ENCODE results near the gene ORC5. TPM values are rescaled to one million over a fixed set of nuclear protein-coding genes. Genes with fewer than 3 reads are reported as not detected.
A peak's percentile ranks its signal among the peaks of the same experiment; 100 is the strongest.

The ORC5 gene
- polyA plus RNA-seq, 2 of the 4 experiments (the other 2 are of a cell fraction) = 17.8 to 28.4 TPM

DNA sequence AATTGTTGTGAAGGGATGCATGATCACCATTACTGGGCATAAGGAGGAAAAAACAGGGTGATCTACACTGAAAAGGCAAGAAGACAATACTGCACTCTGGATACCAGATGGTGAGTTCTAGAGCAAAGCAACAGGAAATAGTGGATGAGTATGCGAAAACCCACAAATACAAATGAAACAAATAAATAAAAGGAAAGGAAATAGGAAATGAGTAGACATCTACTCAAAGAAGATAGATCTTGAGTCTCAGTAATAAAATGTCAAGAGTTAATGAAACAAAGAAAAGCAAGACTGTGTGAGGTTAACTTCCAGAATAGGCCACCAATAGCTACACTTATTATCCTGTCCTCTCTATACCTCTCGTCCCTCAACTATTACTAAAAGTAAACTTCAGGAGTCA lies 11.7 kb downstream of the ORC5 start:
- no peak overlapping the region for H3K27ac ChIP-seq

DNA sequence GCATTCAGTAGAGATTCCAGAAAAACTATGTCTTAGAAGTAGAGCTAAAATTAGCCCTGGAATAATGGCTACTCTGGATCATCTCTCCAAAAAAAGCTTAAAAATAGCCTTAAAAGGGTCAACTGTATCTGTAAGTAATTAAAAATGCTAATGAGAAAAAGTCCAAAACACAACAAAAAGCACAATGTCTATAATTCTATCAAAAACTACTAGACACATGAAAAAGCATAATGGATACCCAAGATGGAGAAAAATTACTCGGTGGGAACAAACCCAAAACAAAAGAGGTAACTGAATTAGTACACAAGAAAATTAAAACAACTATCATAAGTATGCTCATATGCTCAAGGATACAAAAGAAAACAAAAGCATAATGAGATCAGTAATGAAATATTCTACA lies 15.4 kb downstream of the ORC5 start:
- H3K4me1 ChIP-seq = no peaks in the 10 kb centered on the region
- TF ChIP-seq CHD4 (IDR thresholded peaks at IDR 0.05; ENCODE audit: borderline replicate concordance) (no peak), TFCP2L1 (CRISPR knock-in tag; IDR thresholded peaks at IDR 0.05) (no peak), EHF (CRISPR knock-in tag; IDR thresholded peaks at IDR 0.05) (no peak), NPAS2 (CRISPR knock-in tag; IDR thresholded peaks at IDR 0.05; ENCODE audit: borderline replicate concordance) (no peak), KDM1A (IDR thresholded peaks at IDR 0.05; ENCODE audit: low read depth) (no peak), MAZ (IDR thresholded peaks at IDR 0.05; ENCODE audit: borderline replicate concordance, low read depth, low read length) (no peak), KDM5A (IDR thresholded peaks at IDR 0.05) (no peak)
- TF ChIP-seq, protein P1, sequence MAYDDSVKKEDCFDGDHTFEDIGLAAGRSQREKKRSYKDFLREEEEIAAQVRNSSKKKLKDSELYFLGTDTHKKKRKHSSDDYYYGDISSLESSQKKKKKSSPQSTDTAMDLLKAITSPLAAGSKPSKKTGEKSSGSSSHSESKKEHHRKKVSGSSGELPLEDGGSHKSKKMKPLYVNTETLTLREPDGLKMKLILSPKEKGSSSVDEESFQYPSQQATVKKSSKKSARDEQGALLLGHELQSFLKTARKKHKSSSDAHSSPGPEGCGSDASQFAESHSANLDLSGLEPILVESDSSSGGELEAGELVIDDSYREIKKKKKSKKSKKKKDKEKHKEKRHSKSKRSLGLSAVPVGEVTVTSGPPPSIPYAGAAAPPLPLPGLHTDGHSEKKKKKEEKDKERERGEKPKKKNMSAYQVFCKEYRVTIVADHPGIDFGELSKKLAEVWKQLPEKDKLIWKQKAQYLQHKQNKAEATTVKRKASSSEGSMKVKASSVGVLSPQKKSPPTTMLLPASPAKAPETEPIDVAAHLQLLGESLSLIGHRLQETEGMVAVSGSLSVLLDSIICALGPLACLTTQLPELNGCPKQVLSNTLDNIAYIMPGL (CRISPR knock-in tag; IDR thresholded peaks at IDR 0.05; ENCODE audit: borderline replicate concordance) = no peak
- TF ChIP-seq, protein P2, sequence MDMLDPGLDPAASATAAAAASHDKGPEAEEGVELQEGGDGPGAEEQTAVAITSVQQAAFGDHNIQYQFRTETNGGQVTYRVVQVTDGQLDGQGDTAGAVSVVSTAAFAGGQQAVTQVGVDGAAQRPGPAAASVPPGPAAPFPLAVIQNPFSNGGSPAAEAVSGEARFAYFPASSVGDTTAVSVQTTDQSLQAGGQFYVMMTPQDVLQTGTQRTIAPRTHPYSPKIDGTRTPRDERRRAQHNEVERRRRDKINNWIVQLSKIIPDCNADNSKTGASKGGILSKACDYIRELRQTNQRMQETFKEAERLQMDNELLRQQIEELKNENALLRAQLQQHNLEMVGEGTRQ (IDR thresholded peaks at IDR 0.05) = no peak
- ATAC-seq (no peak), FAIRE-seq (no peak), DNase-seq (ENCODE audit: low read depth in 1 of 2, low spot score in 1 of 2) (no peak)
- CTCF ChIA-PET = interaction anchor here (0.6 to 1.1 kb wide), 3 partner anchors 28 to 924 kb away, joined by 3 read pairs; no protein-coding TSS in a partner anchor
- POLR2A ChIA-PET = no interaction called here
- H3K4me3 ChIP-seq = no peak overlapping the region
- 96% methylated on average over 1 of the region's 1 CpG for WGBS (ENCODE audit: missing lambda C conversion rate)
- no peak overlapping the region for H3K27ac ChIP-seq
- no peak overlapping the region for H3K4me2 ChIP-seq
- H3K9me3 ChIP-seq = no peaks in the 10 kb centered on the region

More for the DNA sequence above, 11.7 kb downstream of the ORC5 start:
- ATAC-seq (no peak), DNase-seq (ENCODE audit: low read depth in 1 of 2, low spot score in 1 of 2) (no peak), FAIRE-seq (peak; percentile 77)
- CTCF ChIA-PET = no interaction called here
- POLR2A ChIA-PET = no interaction called here
- no peaks in the 10 kb centered on the region; the same call in 2 of the 3 replicates for H3K9me3 ChIP-seq
- no peak overlapping the region for H3K4me2 ChIP-seq
- no peaks in the 10 kb centered on the region for H3K4me1 ChIP-seq
- no peak overlapping the region for H3K4me3 ChIP-seq
- 96% methylated on average over 2 of the region's 2 CpGs for WGBS (ENCODE audit: missing lambda C conversion rate)
- no peak for TF ChIP-seq JUN (IDR thresholded peaks at IDR 0.05)
- TF ChIP-seq ZFP36 (IDR thresholded peaks at IDR 0.05; ENCODE audit: borderline replicate concordance, partially characterized antibody) = no peak
- TF ChIP-seq ESRRA (IDR thresholded peaks at IDR 0.05; ENCODE audit: borderline replicate concordance, low read length) = no peak
- TF ChIP-seq, protein P3, sequence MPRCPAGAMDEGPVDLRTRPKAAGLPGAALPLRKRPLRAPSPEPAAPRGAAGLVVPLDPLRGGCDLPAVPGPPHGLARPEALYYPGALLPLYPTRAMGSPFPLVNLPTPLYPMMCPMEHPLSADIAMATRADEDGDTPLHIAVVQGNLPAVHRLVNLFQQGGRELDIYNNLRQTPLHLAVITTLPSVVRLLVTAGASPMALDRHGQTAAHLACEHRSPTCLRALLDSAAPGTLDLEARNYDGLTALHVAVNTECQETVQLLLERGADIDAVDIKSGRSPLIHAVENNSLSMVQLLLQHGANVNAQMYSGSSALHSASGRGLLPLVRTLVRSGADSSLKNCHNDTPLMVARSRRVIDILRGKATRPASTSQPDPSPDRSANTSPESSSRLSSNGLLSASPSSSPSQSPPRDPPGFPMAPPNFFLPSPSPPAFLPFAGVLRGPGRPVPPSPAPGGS (IDR thresholded peaks at IDR 0.05) = no peak
- no peak for TF ChIP-seq NPAS2 (CRISPR knock-in tag; IDR thresholded peaks at IDR 0.05; ENCODE audit: borderline replicate concordance)
- no peak for TF ChIP-seq FOSB (CRISPR knock-in tag; IDR thresholded peaks at IDR 0.05)
- TF ChIP-seq RFX5 (IDR thresholded peaks at IDR 0.05) = no peak
- TF ChIP-seq ZC3H11A (IDR thresholded peaks at IDR 0.05) = no peak
- no peak for TF ChIP-seq BHLHE40 (IDR thresholded peaks at IDR 0.05; ENCODE audit: low read depth, low read length)
- no peak for TF ChIP-seq CEBPB (IDR thresholded peaks at IDR 0.05)
- no peak for TF ChIP-seq MAZ (IDR thresholded peaks at IDR 0.05; ENCODE audit: borderline replicate concordance, low read depth, low read length)
- no peak for TF ChIP-seq NR3C1 (IDR thresholded peaks at IDR 0.05)
- no peak for TF ChIP-seq FOXS1 (CRISPR knock-in tag; IDR thresholded peaks at IDR 0.05)
- no peak for TF ChIP-seq JUNB (IDR thresholded peaks at IDR 0.05)
- TF ChIP-seq EHMT2 (IDR thresholded peaks at IDR 0.05; ENCODE audit: low read depth) = no peak
- no peak for TF ChIP-seq HOXB13 (CRISPR knock-in tag; IDR thresholded peaks at IDR 0.05; ENCODE audit: low read depth)
- no peak for TF ChIP-seq EP300 (IDR thresholded peaks at IDR 0.05)
- TF ChIP-seq HDAC2 (IDR thresholded peaks at IDR 0.05) = no peak
- TF ChIP-seq KDM5A (IDR thresholded peaks at IDR 0.05) = no peak
